CD14-positive monocyte (primary cell): ENCODE results near the gene DENND1A. TPM values are rescaled to one million over a fixed set of nuclear protein-coding genes. Genes with fewer than 3 reads are reported as not detected.

ENCODE experiments used
- DNase-seq, 3 donors: peaks; one replicate each; pipeline ENCODE4 v3.0.0-alpha.2; 2011 to 2022
- H2AFZ ChIP-seq: 2 replicates; pipeline ENCODE4 v1.6.0; 2012; ENCODE audit warnings: mild to moderate bottlenecking, low read depth, low read length, inconsistent platforms; ENCODE audit not compliant: insufficient read depth, poor library complexity, severe bottlenecking
- H3K27ac ChIP-seq, 2 donors: 1 replicate in 1 of 2; 2 replicates in 1 of 2; pipeline ENCODE4 v1.5.1; 2012 to 2013; ENCODE audit warnings: low read length in 2 of 2, control low read depth in 1 of 2, inconsistent platforms in 1 of 2, low read depth in 1 of 2, mild to moderate bottlenecking in 1 of 2
- H3K27me3 ChIP-seq, 2 donors: one replicate each; pipeline versions ENCODE4 v1.6.0 to v1.6.1; 2011 to 2013; ENCODE audit warnings: low read length in 2 of 2; ENCODE audit not compliant: control insufficient read depth in 2 of 2, insufficient read depth in 2 of 2
- H3K36me3 ChIP-seq, 2 donors: replicated peaks in 1 of 2; 1 replicate in 1 of 2; 2 replicates in 1 of 2; pipeline versions ENCODE4 v1.5.1 to v1.6.1; 2012 to 2013; ENCODE audit warnings: low read length in 2 of 2, control low read depth in 1 of 2, inconsistent platforms in 1 of 2, mild to moderate bottlenecking in 1 of 2; ENCODE audit not compliant: insufficient read depth in 2 of 2, control insufficient read depth in 1 of 2
- H3K4me1 ChIP-seq, 2 donors: 1 replicate in 1 of 2; 2 replicates in 1 of 2; pipeline versions ENCODE4 v1.5.1 to v1.6.1; 2012 to 2013; ENCODE audit warnings: low read length in 2 of 2, control low read depth in 1 of 2, inconsistent platforms in 1 of 2, mild to moderate bottlenecking in 1 of 2, moderate library complexity in 1 of 2; ENCODE audit not compliant: insufficient read depth in 2 of 2, control insufficient read depth in 1 of 2
- H3K4me2 ChIP-seq: replicated peaks from 2 replicates; pipeline ENCODE3; 2012; ENCODE audit warnings: low read length, moderate library complexity, mild to moderate bottlenecking; ENCODE audit not compliant: poor library complexity, severe bottlenecking; ENCODE audit errors: extremely low read depth
- H3K4me3 ChIP-seq, 3 experiments: fragments of 200-600 bp in 1 of 3; sonication (generic) in 1 of 3; replicated peaks in 1 of 3; 1 replicate in 2 of 3; 2 replicates in 1 of 3; pipeline ENCODE4 v1.5.1; 2011 to 2013; ENCODE audit warnings: low read length in 3 of 3, mild to moderate bottlenecking in 3 of 3, control low read depth in 2 of 3, low read depth in 2 of 3, inconsistent platforms in 1 of 3, moderate library complexity in 1 of 3
- H3K79me2 ChIP-seq: 2 replicates; pipeline ENCODE4 v1.6.0; 2012; ENCODE audit warnings: mild to moderate bottlenecking, control low read depth, inconsistent platforms, low read length, moderate library complexity; ENCODE audit not compliant: insufficient read depth
- H3K9ac ChIP-seq: 2 replicates; pipeline ENCODE4 v1.6.0; 2017; ENCODE audit warnings: low read length, mild to moderate bottlenecking; ENCODE audit not compliant: insufficient read depth, poor library complexity, severe bottlenecking
- H3K9me3 ChIP-seq, 2 donors: replicated peaks in 1 of 2; 1 replicate in 1 of 2; 2 replicates in 1 of 2; pipeline versions ENCODE4 v1.5.1 to v1.6.1; 2012 to 2013; ENCODE audit warnings: low read length in 2 of 2, control low read depth in 1 of 2; ENCODE audit not compliant: control insufficient read depth in 1 of 2, insufficient read depth in 1 of 2
- H4K20me1 ChIP-seq: 2 replicates; pipeline ENCODE4 v1.6.0; 2012; ENCODE audit warnings: mild to moderate bottlenecking, low read length, control low read depth, moderate library complexity; ENCODE audit not compliant: insufficient read depth
- H3K27ac Mint-ChIP-seq, 7 donors: one replicate each; pipeline ENCODE4 v1.8.0; 2020; ENCODE audit warnings: mild to moderate bottlenecking in 7 of 7, mixed read lengths in 7 of 7, moderate library complexity in 6 of 7, inconsistent platforms in 2 of 7
- H3K27me3 Mint-ChIP-seq, 3 donors: one replicate each; pipeline ENCODE4 v1.8.0; 2021 to 2022; ENCODE audit warnings: low read depth in 3 of 3, mild to moderate bottlenecking in 3 of 3, mixed read lengths in 3 of 3, moderate library complexity in 3 of 3, inconsistent platforms in 1 of 3
- H3K36me3 Mint-ChIP-seq, 2 donors: one replicate each; pipeline ENCODE4 v1.8.0; 2020; ENCODE audit warnings: mixed read lengths in 2 of 2, inconsistent platforms in 1 of 2, mild to moderate bottlenecking in 1 of 2
- H3K4me1 Mint-ChIP-seq: one replicate; pipeline ENCODE4 v1.8.0; 2020; ENCODE audit warnings: mild to moderate bottlenecking, mixed read lengths
- H3K4me3 Mint-ChIP-seq, 2 donors: one replicate each; pipeline ENCODE4 v1.8.0; 2020; ENCODE audit warnings: mild to moderate bottlenecking in 2 of 2, mixed read lengths in 2 of 2, moderate library complexity in 1 of 2
- H3K9me3 Mint-ChIP-seq, 7 donors: one replicate each; pipeline ENCODE4 v1.8.0; 2020 to 2022; ENCODE audit warnings: mixed read lengths in 7 of 7, mild to moderate bottlenecking in 6 of 7, moderate library complexity in 6 of 7, inconsistent platforms in 2 of 7
- CTCF ChIP-seq: fragments of 200-600 bp; IDR thresholded peaks from one replicate; pipeline ENCODE4 v1.8.0; 2022; ENCODE audit warnings: antibody characterized with exemption, mild to moderate bottlenecking
- WGBS: methylation state at CpG from one replicate; pipeline ENCODE4 v1.1.5; 2013; ENCODE audit warnings: missing lambda C conversion rate; ENCODE audit not compliant: insufficient coverage; 5-methylcytosine and 5-hydroxymethylcytosine counted together
- intact Hi-C, 2 donors: fragments of 100-400 bp; cut with micrococcal nuclease; formaldehyde crosslinking; loops; one replicate each; pipeline versions ENCODE4 v1.15.0 to v1.15.1; 2023
- polyA plus RNA-seq, 3 donors: library from polyadenylated mRNA; depleted of rRNA in 1 of 3; unstranded in 2 of 3; stranded (reverse) in 1 of 3; fragments of 300-500 nt in 2 of 3; fragments of >200 nt in 1 of 3; fragmentation: Illumina TruSeq in 2 of 3; gene quantifications; 1 replicate in 2 of 3; 2 replicates in 1 of 3; pipeline ENCODE4 v1.2.3, GENCODE V29; 2012 to 2021

Gene DENND1A
- polyA plus RNA-seq, 3 donors: 24.8 to 73.0 (median 29.4) TPM

- no peak overlapping the region for H3K9ac ChIP-seq
- peaks cover 5 to 9% of the 10 kb centered on the region in 2 donors for H3K4me1 ChIP-seq
- intact Hi-C loops: no loop called here
- Mint-ChIP-seq H3K9me3 (peaks cover 0 to 3% (median 0%) of the 10 kb centered on the region in 7 donors), H3K4me3 (no peak overlapping the region), H3K4me1 (peaks cover 9% of the 10 kb centered on the region), H3K27me3 (peaks cover 2 to 19% (median 10%) of the 10 kb centered on the region in 3 donors), H3K36me3 (no peaks in the 10 kb centered on the region), H3K27ac (no peak overlapping the region)
- no peaks in the 10 kb centered on the region for H3K27me3 ChIP-seq
- H2AFZ ChIP-seq: no peak overlapping the region
- H3K4me2 ChIP-seq: no peak overlapping the region
- H3K4me3 ChIP-seq: no peak overlapping the region
- H3K9me3 ChIP-seq: no peaks in the 10 kb centered on the region
- no peak for DNase-seq
- H3K79me2 ChIP-seq: no peaks in the 10 kb centered on the region
- H3K27ac ChIP-seq: no peak overlapping the region
- WGBS: 83% methylated on average over 5 of the region's 9 CpGs
- H4K20me1 ChIP-seq: no peaks in the 10 kb centered on the region
- TF ChIP-seq CTCF: no peak
- no peaks in the 10 kb centered on the region for H3K36me3 ChIP-seq
Observed at GRCh38 chr9:123952641-123953495, 22.9 kb upstream of the DENND1A start.

GRCh38 chr9:123948286-123948685 lies 18.4 kb upstream of the DENND1A start:
- no peak overlapping the region for H3K27ac Mint-ChIP-seq

More at GRCh38 chr9:123948286-123948685, 18.4 kb upstream of the DENND1A start:
- H3K27me3 Mint-ChIP-seq: peaks cover 2 to 18% (median 8%) of the 10 kb centered on the region in 3 donors
- no peaks in the 10 kb centered on the region for H3K36me3 ChIP-seq
- no peaks in the 10 kb centered on the region for H3K79me2 ChIP-seq
- no peaks in the 10 kb centered on the region for H3K4me1 Mint-ChIP-seq
- H3K4me3 Mint-ChIP-seq: no peak overlapping the region
- no peaks in the 10 kb centered on the region for H3K27me3 ChIP-seq
- intact Hi-C loops: no loop called here
- H3K4me3 ChIP-seq: no peak overlapping the region
- 38% methylated on average over 2 of the region's 3 CpGs for WGBS
- H3K9ac ChIP-seq: no peak overlapping the region
- H3K36me3 Mint-ChIP-seq: no peaks in the 10 kb centered on the region
- no peak overlapping the region for H3K4me2 ChIP-seq
- no peak overlapping the region for H2AFZ ChIP-seq
- no peak for DNase-seq
- H4K20me1 ChIP-seq: no peaks in the 10 kb centered on the region
- H3K9me3 Mint-ChIP-seq: peaks cover 0 to 4% (median 0%) of the 10 kb centered on the region in 7 donors
- TF ChIP-seq CTCF: no peak
- no peaks in the 10 kb centered on the region for H3K9me3 ChIP-seq
- H3K4me1 ChIP-seq: no peaks in the 10 kb centered on the region
- no peak overlapping the region for H3K27ac ChIP-seq
